NCI-H2029 treated with DMSO at 0.1 percent for 48 hours (cell line): Measurements from ENCODE around the gene TENM4.

ENCODE experiments used
- DNase-seq: peaks from one replicate; lab custom pipeline; 2025; lab: John Stamatoyannopoulos, UW

TENM4 gene

GRCh38 chr11:79174045-79175008 is 266.5 kb downstream of the TENM4 start:
- DNase-seq = no peak

- no peak for DNase-seq
Measured at GRCh38 chr11:79173615-79174014, 267.2 kb downstream of the TENM4 start.

GRCh38 chr11:79170321-79170720 is 270.5 kb downstream of the TENM4 start:
- DNase-seq = no peak

- no peak for DNase-seq
Measured at GRCh38 chr11:79168530-79169110, 272.2 kb downstream of the TENM4 start.

- DNase-seq = no peak
Measured at GRCh38 chr11:79167510-79168188, 273.2 kb downstream of the TENM4 start.

- DNase-seq = peak; percentile 32
Measured at GRCh38 chr11:79165908-79166307, 274.9 kb downstream of the TENM4 start.

- no peak for DNase-seq
Measured at GRCh38 chr11:79160791-79161403, 279.9 kb downstream of the TENM4 start.

- DNase-seq = no peak
Measured at GRCh38 chr11:79159657-79160450, 281.0 kb downstream of the TENM4 start.

GRCh38 chr11:79157738-79158137 is 283.1 kb downstream of the TENM4 start:
- DNase-seq = no peak

- DNase-seq = no peak
Measured at GRCh38 chr11:79156031-79156430, 284.8 kb downstream of the TENM4 start.

- DNase-seq = no peak
Measured at GRCh38 chr11:79155237-79155636, 285.6 kb downstream of the TENM4 start.

GRCh38 chr11:79152511-79152910 is 288.3 kb downstream of the TENM4 start:
- peak; percentile 10 for DNase-seq

GRCh38 chr11:79151396-79151795 is 289.4 kb downstream of the TENM4 start:
- no peak for DNase-seq

- DNase-seq = no peak
Measured at GRCh38 chr11:79150966-79151365, 289.9 kb downstream of the TENM4 start.

- no peak for DNase-seq
Measured at GRCh38 chr11:79150320-79150719, 290.5 kb downstream of the TENM4 start.

GRCh38 chr11:79147731-79148130 is 293.1 kb downstream of the TENM4 start:
- DNase-seq = no peak

GRCh38 chr11:79147011-79147410 is 293.8 kb downstream of the TENM4 start:
- no peak for DNase-seq

- no peak for DNase-seq
Measured at GRCh38 chr11:79139900-79140299, 300.9 kb downstream of the TENM4 start.

GRCh38 chr11:79129702-79130101 is 311.1 kb downstream of the TENM4 start:
- DNase-seq = no peak

- DNase-seq = no peak
Measured at GRCh38 chr11:79128291-79128690, 312.5 kb downstream of the TENM4 start.

GRCh38 chr11:79122759-79123158 is 318.1 kb downstream of the TENM4 start:
- peak; percentile 85 for DNase-seq

GRCh38 chr11:79121351-79121750 is 319.5 kb downstream of the TENM4 start:
- peak; percentile 69 for DNase-seq
